Body of pancreas (tissue), 4 donors: ENCODE results near the gene PPP1R13B.

Experiments used
- POLR2A ChIP-seq, 3 donors: fragments of 450-650 bp; IDR thresholded peaks; one replicate each; pipeline ENCODE4 v1.6.1; 2016; ENCODE audit warnings: antibody characterized with exemption in 3 of 3, mild to moderate bottlenecking in 2 of 3
- TF ChIP-seq, protein P1 (sequence below), 7 experiments: fragments of 450-650 bp in 4 of 7; fragments of 200-600 bp in 3 of 7; sonication (generic) in 3 of 7; IDR thresholded peaks; one replicate each; pipeline ENCODE4 v1.5.1; 2016 to 2019; ENCODE audit warnings: antibody characterized with exemption in 7 of 7

DNA sequence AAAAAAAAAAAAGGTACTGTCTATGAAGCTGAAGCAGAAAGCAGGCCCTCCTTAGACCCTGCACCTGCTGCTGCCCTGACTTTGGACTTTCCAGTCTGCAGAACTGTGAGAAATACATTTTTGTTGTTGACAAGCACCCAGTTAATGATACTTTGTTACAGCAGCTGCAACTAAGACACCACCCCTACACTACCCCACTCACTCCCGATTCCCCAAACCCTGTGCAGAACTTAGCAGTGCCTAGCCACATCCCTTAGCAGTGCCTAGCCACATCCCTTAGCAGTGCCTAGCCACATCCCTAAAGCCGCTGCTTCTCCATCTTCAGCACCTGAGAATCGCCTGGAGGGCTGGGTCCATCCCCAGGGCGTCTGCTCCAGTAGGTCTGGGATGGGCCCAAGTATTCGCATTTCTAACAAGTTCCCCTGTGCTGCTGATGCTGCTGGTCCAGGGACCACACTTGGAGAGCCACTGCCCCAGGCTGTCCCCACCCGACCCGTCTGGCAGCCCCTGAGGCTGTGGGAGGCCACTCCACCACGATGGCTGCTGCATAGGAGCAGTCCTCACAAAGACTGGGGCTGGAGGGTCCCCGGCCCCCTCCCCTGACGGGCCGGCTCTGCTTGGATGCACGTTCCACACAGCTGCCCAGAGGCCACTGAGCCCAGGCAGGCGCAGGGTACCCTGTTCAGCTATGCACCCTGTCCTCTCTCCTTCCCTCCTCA lies 10.8 kb upstream of the PPP1R13B start:
- TF ChIP-seq, protein P1, sequence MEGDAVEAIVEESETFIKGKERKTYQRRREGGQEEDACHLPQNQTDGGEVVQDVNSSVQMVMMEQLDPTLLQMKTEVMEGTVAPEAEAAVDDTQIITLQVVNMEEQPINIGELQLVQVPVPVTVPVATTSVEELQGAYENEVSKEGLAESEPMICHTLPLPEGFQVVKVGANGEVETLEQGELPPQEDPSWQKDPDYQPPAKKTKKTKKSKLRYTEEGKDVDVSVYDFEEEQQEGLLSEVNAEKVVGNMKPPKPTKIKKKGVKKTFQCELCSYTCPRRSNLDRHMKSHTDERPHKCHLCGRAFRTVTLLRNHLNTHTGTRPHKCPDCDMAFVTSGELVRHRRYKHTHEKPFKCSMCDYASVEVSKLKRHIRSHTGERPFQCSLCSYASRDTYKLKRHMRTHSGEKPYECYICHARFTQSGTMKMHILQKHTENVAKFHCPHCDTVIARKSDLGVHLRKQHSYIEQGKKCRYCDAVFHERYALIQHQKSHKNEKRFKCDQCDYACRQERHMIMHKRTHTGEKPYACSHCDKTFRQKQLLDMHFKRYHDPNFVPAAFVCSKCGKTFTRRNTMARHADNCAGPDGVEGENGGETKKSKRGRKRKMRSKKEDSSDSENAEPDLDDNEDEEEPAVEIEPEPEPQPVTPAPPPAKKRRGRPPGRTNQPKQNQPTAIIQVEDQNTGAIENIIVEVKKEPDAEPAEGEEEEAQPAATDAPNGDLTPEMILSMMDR (IDR thresholded peaks at IDR 0.05), result no peak
- no peak for TF ChIP-seq POLR2A (IDR thresholded peaks at IDR 0.05)
